ENCODE results near the gene IGFN1.

The IGFN1 gene

GRCh38 chr1:201222125-201222524, 31.5 kb downstream of the IGFN1 start:
- H4K20me1 ChIP-seq (ENCODE audit: insufficient read depth) = no peaks in the 10 kb centered on the region
- H3K79me2 ChIP-seq (ENCODE audit: insufficient read depth, low read depth) = no peaks in the 10 kb centered on the region
- no peaks in the 10 kb centered on the region; the same call in 1 of the 2 replicates for H3K27me3 ChIP-seq (ENCODE audit: insufficient read depth, low read depth)
- H3K4me2 ChIP-seq = no peak overlapping the region
- H2AFZ ChIP-seq (ENCODE audit: low read depth) = no peak overlapping the region
- no peak overlapping the region for H3K9ac ChIP-seq
- H3K4me1 ChIP-seq (ENCODE audit: low read depth, poor library complexity, severe bottlenecking) = peaks cover 8% of the 10 kb centered on the region
- no peak overlapping the region for H3K4me3 ChIP-seq (IDR thresholded peaks at IDR 0.05; ENCODE audit: insufficient read depth, low read depth, low read length)
- TF ChIP-seq CTCF (conservative IDR thresholded peaks at IDR 0.05; ENCODE audit: low read depth, low read length) = no peak
- no peaks in the 10 kb centered on the region for H3K36me3 ChIP-seq (ENCODE audit: insufficient read depth)
- H3K27ac ChIP-seq = no peak overlapping the region

- H2AFZ ChIP-seq (ENCODE audit: low read depth) = no peak overlapping the region
- H4K20me1 ChIP-seq (ENCODE audit: insufficient read depth) = no peaks in the 10 kb centered on the region
- no peaks in the 10 kb centered on the region for H3K27me3 ChIP-seq (ENCODE audit: insufficient read depth, low read depth)
- H3K4me1 ChIP-seq (ENCODE audit: low read depth, poor library complexity, severe bottlenecking) = peaks cover 7% of the 10 kb centered on the region
- no peak for TF ChIP-seq CTCF (conservative IDR thresholded peaks at IDR 0.05; ENCODE audit: low read depth, low read length)
- H3K9ac ChIP-seq = no peak overlapping the region
- H3K79me2 ChIP-seq (ENCODE audit: insufficient read depth, low read depth) = no peaks in the 10 kb centered on the region
- no peak overlapping the region for H3K4me3 ChIP-seq (IDR thresholded peaks at IDR 0.05; ENCODE audit: insufficient read depth, low read depth, low read length)
- H3K36me3 ChIP-seq (ENCODE audit: insufficient read depth) = no peaks in the 10 kb centered on the region
- no peak overlapping the region for H3K27ac ChIP-seq
- no peak overlapping the region for H3K4me2 ChIP-seq
These were observed 33.4 kb downstream of the IGFN1 start for GRCh38 chr1:201223852-201224665.

- Histone ChIP-seq H2AFZ (ENCODE audit: low read depth) (no peak overlapping the region), H3K4me1 (ENCODE audit: low read depth, poor library complexity, severe bottlenecking) (peaks cover 2% of the 10 kb centered on the region), H4K20me1 (ENCODE audit: insufficient read depth) (no peaks in the 10 kb centered on the region), H3K27me3 (ENCODE audit: insufficient read depth, low read depth) (no peaks in the 10 kb centered on the region), H3K27ac (no peak overlapping the region), H3K79me2 (ENCODE audit: insufficient read depth, low read depth) (no peaks in the 10 kb centered on the region), H3K9ac (no peak overlapping the region), H3K4me2 (no peak overlapping the region), H3K4me3 (IDR thresholded peaks at IDR 0.05; ENCODE audit: insufficient read depth, low read depth, low read length) (no peak overlapping the region), H3K36me3 (ENCODE audit: insufficient read depth) (no peaks in the 10 kb centered on the region)
- TF ChIP-seq CTCF (conservative IDR thresholded peaks at IDR 0.05; ENCODE audit: low read depth, low read length) = no peak
These were observed 34.2 kb downstream of the IGFN1 start for GRCh38 chr1:201224666-201225370.

- no peak overlapping the region for H3K9ac ChIP-seq
- H3K4me3 ChIP-seq (IDR thresholded peaks at IDR 0.05; ENCODE audit: insufficient read depth, low read depth, low read length) = no peak overlapping the region
- H3K79me2 ChIP-seq (ENCODE audit: insufficient read depth, low read depth) = no peaks in the 10 kb centered on the region
- no peaks in the 10 kb centered on the region for H3K27me3 ChIP-seq (ENCODE audit: insufficient read depth, low read depth)
- H4K20me1 ChIP-seq (ENCODE audit: insufficient read depth) = no peaks in the 10 kb centered on the region
- no peaks in the 10 kb centered on the region for H3K36me3 ChIP-seq (ENCODE audit: insufficient read depth)
- peaks cover 2% of the 10 kb centered on the region for H3K4me1 ChIP-seq (ENCODE audit: low read depth, poor library complexity, severe bottlenecking)
- H3K27ac ChIP-seq = no peak overlapping the region
- no peak for TF ChIP-seq CTCF (conservative IDR thresholded peaks at IDR 0.05; ENCODE audit: low read depth, low read length)
- H3K4me2 ChIP-seq = no peak overlapping the region
- H2AFZ ChIP-seq (ENCODE audit: low read depth) = no peak overlapping the region
These were observed 35.5 kb downstream of the IGFN1 start for GRCh38 chr1:201226178-201226514.
